ENCODE results near the gene SLC25A21. TPM values are rescaled to one million over a fixed set of nuclear protein-coding genes. Genes with fewer than 3 reads are reported as not detected.
"Not testable (repeated sequence)": the region's sequence is repeated elsewhere in the genome, so short reads cannot be mapped to it uniquely, and the experiment has no call there.

SLC25A21 gene
- total RNA-seq: 1 to 10 TPM; 1.0 to 1.9 (median 1.5) TPM
- 0.84 TPM for polyA plus RNA-seq
- long read RNA-seq, donor 1: 0 reads
- long read RNA-seq, donor 2: 0 reads
- long read RNA-seq, donor 3, partial matches to known transcripts: 0 of 1 reads
- long read RNA-seq, donor 3, other reads (novel, unspliced or antisense): 1 of 1 reads
- long read RNA-seq, donor 4, partial matches to known transcripts: 0 of 1 reads
- long read RNA-seq, donor 4, other reads (novel, unspliced or antisense): 1 of 1 reads

GRCh38 chr14:37172024-37172869 lies at the start of gene SLC25A21:
TSS of gene SLC25A21 (minus strand) at chr14:37172606.
- WGBS: under 1% methylated on average over 66 of the region's 66 CpGs
- no peaks in the 10 kb centered on the region for H3K27me3 ChIP-seq (ENCODE audit: control insufficient read depth, insufficient read depth)
- peaks cover 2% of the 10 kb centered on the region for H3K4me1 ChIP-seq (ENCODE audit: control insufficient read depth, insufficient read depth, low read length)
- peak within 1 kb of the TSS; percentile 94 for H3K27ac ChIP-seq (ENCODE audit: low read length)
- DNase-seq (peak; percentile 80 to 91 (median 88)), ATAC-seq (peak; percentile 98 to 99)
- H3K9me3 ChIP-seq (ENCODE audit: control insufficient read depth, low read length): no peaks in the 10 kb centered on the region
- intact Hi-C loops (cut with DNase I): no loop called here
- H3K4me3 ChIP-seq (ENCODE audit: low read length): peak within 1 kb of the TSS; percentile 76

DNA sequence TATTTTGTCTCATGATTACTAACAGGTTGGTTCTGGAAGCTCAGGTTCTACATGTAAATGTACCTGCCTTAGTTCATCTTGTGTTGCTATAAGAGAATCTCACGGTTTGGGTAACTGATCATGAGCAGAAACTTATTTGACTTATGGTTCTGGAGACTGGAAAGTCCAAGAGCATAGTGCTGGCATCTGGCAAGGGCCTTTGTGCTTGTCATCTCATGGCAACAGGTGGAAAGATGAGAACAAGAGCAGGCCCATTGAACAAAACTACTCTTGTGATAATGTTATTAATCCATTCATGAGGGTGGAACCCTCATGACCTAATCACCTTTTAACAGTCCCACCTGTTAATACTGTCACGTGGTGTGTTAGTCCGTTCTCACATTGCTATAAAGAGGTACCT lies 48.7 kb upstream of the SLC25A21 start:
- intact Hi-C loops (cut with DNase I): no loop called here
- Histone ChIP-seq H3K27ac (ENCODE audit: low read length) (no peak overlapping the region), H3K9me3 (ENCODE audit: control insufficient read depth, low read length) (no peaks in the 10 kb centered on the region), H3K4me1 (ENCODE audit: control insufficient read depth, insufficient read depth, low read length) (no peaks in the 10 kb centered on the region), H3K4me3 (ENCODE audit: low read length) (no peak overlapping the region), H3K27me3 (ENCODE audit: control insufficient read depth, insufficient read depth) (no peaks in the 10 kb centered on the region)
- 90% methylated on average over 3 of the region's 3 CpGs for WGBS
- ATAC-seq (no peak), DNase-seq (no peak)

GRCh38 chr14:37215345-37215744 lies 42.9 kb upstream of the SLC25A21 start:
- Histone ChIP-seq H3K27me3 (ENCODE audit: control insufficient read depth, insufficient read depth) (no peaks in the 10 kb centered on the region), H3K4me1 (ENCODE audit: control insufficient read depth, insufficient read depth, low read length) (no peaks in the 10 kb centered on the region), H3K9me3 (ENCODE audit: control insufficient read depth, low read length) (no peaks in the 10 kb centered on the region), H3K4me3 (ENCODE audit: low read length) (no peak overlapping the region), H3K27ac (ENCODE audit: low read length) (no peak overlapping the region)
- intact Hi-C loops (cut with DNase I): no loop called here
- no peak for ATAC-seq
- no peak for DNase-seq
- 95% methylated on average over 3 of the region's 3 CpGs for WGBS

DNA sequence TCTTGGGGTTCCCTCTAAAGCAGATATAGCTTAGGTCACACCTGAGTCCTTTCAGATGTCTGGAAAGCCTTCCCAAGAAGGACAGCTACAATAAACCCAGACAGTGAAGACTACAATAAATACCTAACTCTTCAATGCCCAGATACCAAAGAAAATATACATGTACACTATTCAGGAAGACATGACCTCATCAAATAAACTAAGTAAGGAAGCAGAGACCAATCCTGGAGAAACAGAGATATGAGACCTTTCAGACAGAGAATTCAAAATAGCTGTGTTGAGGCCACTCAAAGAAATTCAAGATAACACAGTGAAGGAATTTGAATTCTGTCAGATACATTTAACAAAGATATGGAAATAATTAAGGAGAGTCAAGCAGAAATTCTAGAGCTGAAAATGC lies 40.6 kb upstream of the SLC25A21 start:
- no peak overlapping the region for H3K27ac ChIP-seq (ENCODE audit: low read length)
- H3K4me1 ChIP-seq (ENCODE audit: control insufficient read depth, insufficient read depth, low read length): no peaks in the 10 kb centered on the region
- ATAC-seq: no peak

GRCh38 chr14:37210448-37210847 lies 38.0 kb upstream of the SLC25A21 start:
- Histone ChIP-seq H3K27me3 (ENCODE audit: control insufficient read depth, insufficient read depth) (no peaks in the 10 kb centered on the region), H3K9me3 (ENCODE audit: control insufficient read depth, low read length) (no peaks in the 10 kb centered on the region), H3K4me1 (ENCODE audit: control insufficient read depth, insufficient read depth, low read length) (no peaks in the 10 kb centered on the region), H3K4me3 (ENCODE audit: low read length) (no peak overlapping the region), H3K27ac (ENCODE audit: low read length) (no peak overlapping the region)
- intact Hi-C loops (cut with DNase I): no loop called here
- 85% methylated on average over 6 of the region's 6 CpGs for WGBS
- DNase-seq (no peak), ATAC-seq (no peak)

More for the DNA sequence above, 40.6 kb upstream of the SLC25A21 start:
- Histone ChIP-seq H3K4me3 (ENCODE audit: low read length) (no peak overlapping the region), H3K9me3 (ENCODE audit: control insufficient read depth, low read length) (no peaks in the 10 kb centered on the region), H3K27me3 (ENCODE audit: control insufficient read depth, insufficient read depth) (no peaks in the 10 kb centered on the region)
- intact Hi-C loops (cut with DNase I): no loop called here
- DNase-seq: no peak

DNA sequence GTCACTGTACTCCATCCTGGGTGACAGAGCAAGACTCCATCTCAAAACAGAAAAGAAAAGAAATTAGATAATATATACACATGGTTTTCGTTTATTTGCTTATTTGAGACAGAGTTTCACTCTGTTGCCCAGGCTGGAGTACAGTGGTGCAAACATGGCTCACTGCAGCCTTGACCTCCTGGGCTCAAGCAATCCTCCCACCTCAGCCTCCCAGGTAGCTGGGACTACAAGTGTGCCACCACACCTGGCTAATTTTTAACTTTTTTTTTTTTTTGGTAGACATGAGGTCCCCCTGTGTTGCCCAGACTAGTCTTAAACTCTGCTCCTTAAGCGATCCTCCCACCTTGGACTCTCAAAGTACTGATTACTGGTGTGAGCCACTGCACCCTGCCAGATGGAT lies 37.2 kb upstream of the SLC25A21 start:
- H3K4me1 ChIP-seq (ENCODE audit: control insufficient read depth, insufficient read depth, low read length); H3K9me3 ChIP-seq (ENCODE audit: control insufficient read depth, low read length); ATAC-seq; DNase-seq; intact Hi-C loops (cut with DNase I); H3K27ac ChIP-seq (ENCODE audit: low read length); H3K4me3 ChIP-seq (ENCODE audit: low read length); H3K27me3 ChIP-seq (ENCODE audit: control insufficient read depth, insufficient read depth): not testable (repeated sequence)
- 95% methylated on average over 2 of the region's 2 CpGs for WGBS

DNA sequence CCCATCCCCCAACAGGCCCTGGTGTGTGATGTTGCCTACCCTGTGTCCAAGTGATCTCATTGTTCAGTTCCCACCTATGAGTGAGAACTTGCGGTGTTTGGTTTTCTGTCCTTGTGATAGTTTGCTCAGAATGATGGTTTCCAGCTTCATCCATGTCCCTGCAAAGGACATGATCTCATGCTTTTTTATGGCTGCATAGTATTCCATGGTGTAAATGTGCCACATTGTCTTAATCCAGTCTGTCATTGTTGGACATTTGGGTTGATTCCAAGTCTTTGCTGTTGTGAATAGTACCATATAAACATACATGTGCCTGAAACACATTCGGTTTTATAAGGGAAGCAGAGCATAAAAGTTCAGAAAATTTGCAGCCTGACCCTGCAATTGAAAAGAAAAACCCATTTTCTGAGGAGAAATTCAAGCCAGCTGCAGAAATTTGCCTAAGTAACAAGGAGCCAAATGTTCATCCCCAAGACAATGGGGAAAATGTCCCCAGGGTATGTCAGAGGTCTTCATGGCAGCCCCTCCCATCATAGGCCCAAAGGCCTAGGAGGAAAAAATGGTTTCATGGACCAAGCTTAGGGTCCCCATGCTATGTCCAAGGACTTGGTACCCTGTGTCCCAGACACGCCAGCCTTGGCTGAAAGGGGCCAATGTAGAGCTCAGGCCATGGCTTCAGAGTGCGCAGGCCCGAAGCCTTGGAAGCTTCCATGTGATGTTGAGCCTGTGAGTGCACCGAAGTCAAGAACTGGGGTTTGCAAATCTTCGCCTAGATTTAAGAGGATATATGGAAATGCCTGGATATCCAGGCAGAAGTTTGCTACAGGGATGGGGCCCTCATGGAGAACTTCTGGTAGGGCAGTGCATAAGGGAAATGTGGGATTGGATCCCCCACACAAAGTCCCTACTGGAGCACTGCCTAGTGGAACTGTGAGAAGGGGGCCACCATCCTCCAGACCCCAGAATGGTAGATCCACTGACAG lies 33.5 kb upstream of the SLC25A21 start:
- intact Hi-C loops (cut with DNase I); H3K27ac ChIP-seq (ENCODE audit: low read length); ATAC-seq; H3K4me3 ChIP-seq (ENCODE audit: low read length); DNase-seq; H3K4me1 ChIP-seq (ENCODE audit: control insufficient read depth, insufficient read depth, low read length); H3K9me3 ChIP-seq (ENCODE audit: control insufficient read depth, low read length); H3K27me3 ChIP-seq (ENCODE audit: control insufficient read depth, insufficient read depth): not testable (repeated sequence)
- WGBS: 98% methylated on average over 7 of the region's 7 CpGs

GRCh38 chr14:37203423-37203822 lies 31.0 kb upstream of the SLC25A21 start:
- ATAC-seq (no peak), DNase-seq (no peak)
- no peak overlapping the region for H3K4me3 ChIP-seq (ENCODE audit: low read length)
- H3K9me3 ChIP-seq (ENCODE audit: control insufficient read depth, low read length): no peaks in the 10 kb centered on the region
- H3K27ac ChIP-seq (ENCODE audit: low read length): no peak overlapping the region
- no peaks in the 10 kb centered on the region for H3K4me1 ChIP-seq (ENCODE audit: control insufficient read depth, insufficient read depth, low read length)
- intact Hi-C loops (cut with DNase I): no loop called here
- no peaks in the 10 kb centered on the region for H3K27me3 ChIP-seq (ENCODE audit: control insufficient read depth, insufficient read depth)
- WGBS: 89% methylated on average over 1 of the region's 1 CpG

DNA sequence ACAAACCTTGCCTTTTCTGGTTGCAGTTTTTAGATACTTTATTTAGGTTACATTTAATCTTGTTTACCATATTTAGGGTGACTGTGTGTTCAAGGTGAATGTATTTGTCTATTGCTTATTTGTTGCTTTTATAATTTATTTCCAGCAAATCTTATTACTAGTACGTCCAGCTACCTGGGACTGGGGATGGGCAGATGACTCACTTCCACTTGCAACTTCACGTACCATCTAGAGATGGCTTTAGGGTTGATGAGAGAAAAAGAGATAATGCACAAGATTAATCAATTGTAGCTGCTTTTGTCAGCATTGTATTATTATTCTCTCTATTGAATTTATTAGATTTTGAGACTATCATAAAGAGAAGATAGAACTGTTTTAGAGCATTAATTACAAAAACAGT lies 30.4 kb upstream of the SLC25A21 start:
- intact Hi-C loops (cut with DNase I): no loop called here
- DNase-seq: no peak
- Histone ChIP-seq H3K4me3 (ENCODE audit: low read length) (no peak overlapping the region), H3K9me3 (ENCODE audit: control insufficient read depth, low read length) (no peaks in the 10 kb centered on the region), H3K27me3 (ENCODE audit: control insufficient read depth, insufficient read depth) (no peaks in the 10 kb centered on the region), H3K4me1 (ENCODE audit: control insufficient read depth, insufficient read depth, low read length) (no peaks in the 10 kb centered on the region), H3K27ac (ENCODE audit: low read length) (no peak overlapping the region)
- ATAC-seq: no peak
- 85% methylated on average over 2 of the region's 2 CpGs for WGBS

GRCh38 chr14:37202265-37202664 lies 29.9 kb upstream of the SLC25A21 start:
- DNase-seq (no peak), ATAC-seq (no peak)
- 90% methylated on average over 2 of the region's 2 CpGs for WGBS
- H3K27me3 ChIP-seq (ENCODE audit: control insufficient read depth, insufficient read depth): no peaks in the 10 kb centered on the region
- no peaks in the 10 kb centered on the region for H3K4me1 ChIP-seq (ENCODE audit: control insufficient read depth, insufficient read depth, low read length)
- intact Hi-C loops (cut with DNase I): no loop called here
- H3K4me3 ChIP-seq (ENCODE audit: low read length): no peak overlapping the region
- H3K9me3 ChIP-seq (ENCODE audit: control insufficient read depth, low read length): no peaks in the 10 kb centered on the region
- H3K27ac ChIP-seq (ENCODE audit: low read length): no peak overlapping the region

GRCh38 chr14:37201724-37202123 lies 29.3 kb upstream of the SLC25A21 start:
- H3K4me1 ChIP-seq (ENCODE audit: control insufficient read depth, insufficient read depth, low read length): no peaks in the 10 kb centered on the region
- H3K4me3 ChIP-seq (ENCODE audit: low read length): no peak overlapping the region
- DNase-seq: no peak
- H3K9me3 ChIP-seq (ENCODE audit: control insufficient read depth, low read length): no peaks in the 10 kb centered on the region
- intact Hi-C loops (cut with DNase I): no loop called here
- 96% methylated on average over 2 of the region's 2 CpGs for WGBS
- no peaks in the 10 kb centered on the region for H3K27me3 ChIP-seq (ENCODE audit: control insufficient read depth, insufficient read depth)
- H3K27ac ChIP-seq (ENCODE audit: low read length): no peak overlapping the region
- ATAC-seq: no peak

All from right cardiac atrium (tissue), 5 donors.